GM21390 (cell line): ENCODE measurements around the gene ATG7.

Experiments
- ATAC-seq: cut with Tn5 transposase; IDR thresholded peaks from one replicate; pipeline ENCODE4 v1.9.1; 2021; ENCODE audit not compliant: unreplicated experiment

The ATG7 gene

GRCh38 chr3:11271986-11272904 lies at the start of gene ATG7:
Gene ATG7, plus strand, starts transcription at chr3:11272397. Its CDS starts 26,299 bp downstream, at chr3:11298696.
- peak; percentile 99 for ATAC-seq

GRCh38 chr3:11224010-11224409 lies 48.2 kb upstream of the ATG7 start:
- ATAC-seq, result no peak

GRCh38 chr3:11224870-11225229 lies 47.3 kb upstream of the ATG7 start:
- no peak for ATAC-seq

- ATAC-seq, result no peak
Observed at GRCh38 chr3:11226042-11226370, 46.2 kb upstream of the ATG7 start.

GRCh38 chr3:11228041-11228440 lies 44.2 kb upstream of the ATG7 start:
- no peak for ATAC-seq

- ATAC-seq, result no peak
Observed at GRCh38 chr3:11230125-11230524, 42.1 kb upstream of the ATG7 start.

GRCh38 chr3:11230832-11231231 lies 41.4 kb upstream of the ATG7 start:
- no peak for ATAC-seq

GRCh38 chr3:11235385-11235784 lies 36.8 kb upstream of the ATG7 start:
- no peak for ATAC-seq

GRCh38 chr3:11236588-11237461 lies 35.4 kb upstream of the ATG7 start:
- no peak for ATAC-seq

GRCh38 chr3:11238060-11238459 lies 34.1 kb upstream of the ATG7 start:
- ATAC-seq, result no peak

GRCh38 chr3:11238880-11239279 lies 33.3 kb upstream of the ATG7 start:
- ATAC-seq, result no peak

GRCh38 chr3:11239796-11240195 lies 32.4 kb upstream of the ATG7 start:
- no peak for ATAC-seq

- no peak for ATAC-seq
Observed at GRCh38 chr3:11240496-11240895, 31.7 kb upstream of the ATG7 start.

GRCh38 chr3:11244121-11244677 lies 28.0 kb upstream of the ATG7 start:
- no peak for ATAC-seq

- no peak for ATAC-seq
Observed at GRCh38 chr3:11245276-11245675, 26.9 kb upstream of the ATG7 start.

- ATAC-seq, result no peak
Observed at GRCh38 chr3:11245827-11246662, 26.2 kb upstream of the ATG7 start.

- no peak for ATAC-seq
Observed at GRCh38 chr3:11246663-11246970, 25.6 kb upstream of the ATG7 start.

- no peak for ATAC-seq
Observed at GRCh38 chr3:11247362-11247761, 24.8 kb upstream of the ATG7 start.

- ATAC-seq, result no peak
Observed at GRCh38 chr3:11248596-11248995, 23.6 kb upstream of the ATG7 start.

GRCh38 chr3:11250902-11251806 lies 21.0 kb upstream of the ATG7 start:
- no peak for ATAC-seq
